Uterus (tissue), 2 donors: ENCODE results near the gene TRIM7.

Source experiments
- CTCF ChIP-seq, 4 experiments: fragments of 200-600 bp in 2 of 4; fragments of 450-650 bp in 2 of 4; sonication (generic) in 2 of 4; IDR thresholded peaks; one replicate each; pipeline ENCODE4 v1.5.1; 2016 to 2019; ENCODE audit warnings: antibody characterized with exemption in 4 of 4, mild to moderate bottlenecking in 2 of 4, moderate library complexity in 1 of 4
- POLR2A ChIP-seq, 2 donors: fragments of 450-650 bp; IDR thresholded peaks; one replicate each; pipeline ENCODE4 v1.6.1; 2016; ENCODE audit warnings: antibody characterized with exemption in 2 of 2, mild to moderate bottlenecking in 1 of 2, moderate library complexity in 1 of 2

DNA sequence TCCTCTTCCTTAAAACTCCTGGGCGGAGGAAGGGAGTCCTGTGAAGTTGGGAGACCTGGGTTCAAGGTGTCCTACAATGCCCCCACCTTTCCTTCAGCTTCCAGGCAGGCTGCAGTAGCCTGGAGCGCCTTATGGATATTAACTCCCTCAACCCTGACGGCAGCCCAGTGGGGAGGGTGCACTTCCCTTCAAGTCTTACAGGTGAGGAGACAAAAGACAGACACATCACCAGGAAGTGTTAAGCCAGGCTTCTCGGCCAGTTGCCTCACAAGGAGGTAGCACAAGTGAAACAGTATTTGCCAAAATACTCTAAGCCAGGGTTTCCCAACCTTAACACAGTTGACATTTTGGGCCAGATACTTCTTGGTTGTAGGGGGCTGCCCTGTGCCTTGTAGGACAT is 4.2 kb downstream of the TRIM7 start:
- TF ChIP-seq CTCF (IDR thresholded peaks at IDR 0.05) (no peak), POLR2A (IDR thresholded peaks at IDR 0.05) (no peak)
